ENCODE results near the gene WASL. TPM values are rescaled to one million over a fixed set of nuclear protein-coding genes. Genes with fewer than 3 reads are reported as not detected.
"Not testable (repeated sequence)": the region's sequence is repeated elsewhere in the genome, so short reads cannot be mapped to it uniquely, and the experiment has no call there.

Gene WASL
- total RNA-seq, 1 donor from 2014 or later = 31.2 TPM

DNA sequence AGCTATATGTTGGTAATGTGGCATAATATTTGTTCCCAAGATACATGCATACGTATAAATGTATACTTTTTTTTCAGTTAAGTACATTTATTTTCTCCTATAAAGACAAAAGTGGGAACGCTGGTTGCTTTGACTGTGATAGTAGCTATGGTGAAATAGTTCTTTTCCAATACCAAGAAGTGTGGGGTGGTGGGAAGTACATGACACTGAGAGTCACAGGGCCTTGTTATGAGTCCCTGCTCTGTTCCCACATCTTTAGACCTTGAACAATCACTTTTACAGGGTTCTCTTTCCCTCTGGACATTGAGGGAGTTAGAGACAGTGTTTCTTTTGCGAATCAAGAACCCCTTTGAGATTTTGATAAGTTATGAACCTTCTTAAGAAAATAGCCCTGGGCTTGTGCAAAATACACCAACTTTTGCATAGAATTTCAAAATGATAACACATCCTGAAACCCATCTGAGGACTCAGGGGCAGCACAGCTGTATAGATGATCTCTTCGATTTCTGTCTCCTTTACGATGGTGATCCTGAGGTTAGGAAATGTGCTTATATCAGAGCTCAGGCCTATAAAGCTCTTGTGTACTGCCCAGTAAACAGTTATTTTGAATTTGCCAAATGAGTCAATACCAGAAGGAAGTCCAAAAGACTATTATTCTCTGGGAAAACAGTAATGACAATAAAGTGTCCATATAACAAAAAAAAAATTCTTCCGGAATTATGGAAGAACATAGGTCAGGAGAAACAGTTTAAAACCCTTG is 92.1 kb downstream of the WASL start:
- ATAC-seq = no peak

DNA sequence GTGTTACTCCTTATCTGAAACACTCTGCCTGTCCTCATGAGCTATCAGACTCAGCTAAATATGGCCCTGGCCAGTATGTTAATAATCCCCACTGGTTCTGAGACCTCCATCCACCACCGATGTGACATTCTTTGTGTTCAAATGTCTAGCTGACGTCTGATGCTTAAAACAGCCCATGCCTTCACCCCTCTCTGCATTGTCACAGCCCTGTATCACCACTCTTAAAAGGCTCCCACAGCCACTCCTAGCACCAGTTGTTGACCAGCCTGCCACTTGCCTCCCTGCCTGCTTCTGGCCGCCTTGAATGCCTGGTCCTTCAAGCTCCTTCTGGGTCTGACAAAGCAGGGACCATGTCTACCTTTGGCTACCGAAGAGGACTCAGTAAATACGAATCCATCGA is 93.2 kb downstream of the WASL start, which contains the start of gene LMOD2:
TSS of gene LMOD2 (plus strand) at position 253 of the 400 bp plus-strand sequence. CDS start at position 351, 98 bp downstream.
- ATAC-seq = no peak

DNA sequence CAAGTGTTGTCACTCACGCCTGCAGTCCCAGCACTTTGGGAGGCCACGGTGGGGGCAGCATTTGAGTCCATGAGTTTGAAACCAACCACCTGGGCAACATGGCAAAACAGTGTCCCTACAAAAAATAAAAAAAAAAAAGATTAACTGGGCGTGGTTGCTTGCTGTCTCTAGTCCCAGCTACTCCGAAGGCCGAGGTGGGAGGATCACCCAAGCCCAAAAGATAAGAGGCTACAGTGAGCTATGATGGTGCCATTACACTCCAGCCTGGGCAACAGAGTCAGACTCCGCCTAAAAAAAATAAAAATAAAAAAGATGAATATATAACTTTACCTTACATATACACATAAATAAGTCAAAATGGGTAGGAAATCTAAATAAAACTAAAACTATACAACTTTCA is 95.6 kb downstream of the WASL start:
- ATAC-seq = no peak

GRCh38 chr7:123652406-123652805 is 96.4 kb downstream of the WASL start:
- no peak for ATAC-seq

DNA sequence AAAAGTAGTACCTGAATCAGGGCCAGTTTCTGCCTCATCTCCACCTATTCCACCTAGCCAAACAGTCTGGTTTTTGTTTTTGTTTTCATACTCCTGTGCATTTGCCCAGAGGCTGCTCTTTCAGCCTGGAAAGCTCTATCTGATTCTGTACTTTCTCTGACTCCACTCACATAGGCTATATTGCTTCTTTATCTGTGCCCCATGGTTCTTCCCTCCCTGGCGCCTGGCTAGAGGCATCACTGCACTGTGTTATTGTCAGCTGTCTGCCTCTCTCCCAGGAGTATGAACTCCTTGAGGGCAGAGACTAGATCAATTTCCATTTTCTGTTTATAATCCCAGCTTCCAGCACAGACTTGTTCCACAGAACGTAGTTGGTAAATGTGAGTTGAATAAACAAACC is 98.2 kb downstream of the WASL start:
- no peak for ATAC-seq

- no peak for ATAC-seq
Observed at GRCh38 chr7:123649964-123650363, 98.8 kb downstream of the WASL start.

DNA sequence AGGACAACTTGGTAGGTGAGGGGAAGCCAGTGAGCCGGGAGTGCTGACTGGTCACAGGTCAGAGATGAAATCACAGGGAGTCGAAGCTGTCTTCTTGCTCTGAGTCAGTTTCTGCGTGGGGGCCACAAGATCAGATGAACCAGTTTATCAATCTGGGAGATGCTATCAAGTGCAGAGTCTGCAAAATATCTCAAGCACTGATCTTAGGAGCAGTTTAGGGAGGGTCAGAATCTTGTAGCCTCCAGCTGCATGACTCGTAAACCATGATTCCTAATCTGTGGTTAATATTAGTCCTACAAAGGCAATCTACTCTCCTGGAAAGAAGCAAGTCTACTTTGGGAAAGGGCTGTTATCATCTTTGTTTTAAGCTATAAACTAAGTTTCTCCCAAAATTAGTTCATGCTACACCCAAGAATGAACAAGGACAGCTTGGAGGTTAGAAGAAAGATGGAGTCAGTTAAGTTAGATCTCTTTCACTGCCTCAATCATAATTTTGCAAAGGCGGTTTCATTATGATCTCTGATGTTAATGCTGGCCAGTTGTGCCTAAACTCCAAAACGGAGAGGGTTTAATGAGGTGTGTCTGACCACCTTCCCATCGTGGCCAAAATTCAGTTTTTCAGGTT is 101.6 kb downstream of the WASL start:
- no peak for ATAC-seq

DNA sequence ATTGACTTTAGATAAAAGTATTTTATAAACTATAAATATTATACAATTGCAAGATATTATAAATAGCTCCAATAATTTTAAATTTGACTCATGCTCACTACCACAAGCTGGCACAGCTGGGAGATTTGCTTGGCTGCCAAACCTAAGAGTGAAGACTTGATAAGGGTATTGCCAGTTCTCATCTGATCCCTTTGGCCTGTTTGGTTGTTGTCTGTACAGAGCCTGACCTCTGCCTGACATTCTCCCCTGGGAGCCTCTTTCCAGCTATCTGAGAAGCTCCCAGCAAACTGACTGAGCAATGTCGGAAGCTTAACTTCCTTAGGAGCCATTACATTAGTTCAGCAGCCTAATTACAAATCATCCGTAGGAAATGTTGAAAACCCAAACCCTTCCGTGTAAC is 103.3 kb downstream of the WASL start:
- no peak for ATAC-seq

- no peak for ATAC-seq
Observed at GRCh38 chr7:123643495-123644441, 105.0 kb downstream of the WASL start.

GRCh38 chr7:123641901-123642300 is 106.9 kb downstream of the WASL start:
- ATAC-seq = no peak

DNA sequence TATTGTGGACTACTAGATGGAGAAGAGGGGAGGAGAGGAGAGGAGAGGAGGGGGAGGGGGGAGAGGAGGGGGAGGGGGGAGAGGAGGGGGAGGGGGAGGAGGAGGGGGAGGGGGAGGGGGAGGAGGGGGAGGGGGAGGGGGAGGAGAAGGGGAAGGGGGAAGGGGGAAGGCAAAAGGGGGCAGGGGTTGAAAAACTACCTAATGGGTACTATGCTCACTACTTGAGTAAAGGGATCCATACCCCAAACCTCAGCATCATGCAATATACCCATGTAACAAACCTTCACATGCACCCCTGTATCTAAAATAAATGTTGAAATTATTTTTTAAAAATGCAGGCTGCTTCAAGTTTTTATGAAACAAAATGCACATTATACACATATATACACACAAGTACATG is 108.2 kb downstream of the WASL start:
- no peak for ATAC-seq

DNA sequence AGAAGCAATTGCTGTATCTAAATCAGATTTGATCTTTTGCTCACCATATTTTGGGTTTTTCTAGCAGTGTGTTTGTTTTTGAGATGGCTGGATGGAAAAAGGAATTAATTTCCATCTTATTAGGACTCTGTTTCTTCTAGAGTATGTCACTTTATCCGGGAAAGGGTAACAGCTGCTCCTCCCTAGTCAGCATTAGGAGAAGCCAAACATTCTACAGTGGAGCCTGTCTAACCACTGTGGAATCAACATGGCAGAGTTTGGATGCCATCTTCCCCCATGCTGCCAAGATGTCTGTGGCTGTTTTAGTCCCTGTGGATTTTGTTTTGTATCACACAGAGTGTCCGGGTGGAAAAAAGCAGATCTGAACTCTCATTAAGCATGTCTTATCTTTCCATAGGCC is 109.2 kb downstream of the WASL start:
- no peak for ATAC-seq

- no peak for ATAC-seq
Observed at GRCh38 chr7:123637878-123638277, 110.9 kb downstream of the WASL start.

DNA sequence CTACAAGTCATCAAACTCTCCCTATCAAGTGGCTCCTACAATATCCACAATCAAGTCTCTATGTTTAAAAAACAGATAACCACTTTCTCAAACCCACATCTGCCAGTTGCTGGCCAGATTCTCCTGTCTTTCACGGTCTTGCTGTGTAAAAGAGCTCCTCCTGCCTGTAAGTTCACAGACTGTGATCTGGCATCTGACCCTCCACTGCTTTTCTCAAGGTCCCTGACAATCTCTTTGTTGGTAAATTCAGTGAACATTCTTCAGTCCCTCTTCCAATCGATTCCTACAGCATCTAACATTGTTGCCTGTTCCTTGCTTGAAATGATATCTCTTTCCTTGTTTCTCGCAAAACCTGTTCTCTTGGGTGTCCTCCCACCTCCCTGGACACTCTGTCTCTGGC is 111.6 kb downstream of the WASL start:
- no peak for ATAC-seq

GRCh38 chr7:123635551-123636359 is 113.0 kb downstream of the WASL start:
- ATAC-seq = no peak

GRCh38 chr7:123634011-123634573 is 114.7 kb downstream of the WASL start:
- ATAC-seq = not testable (repeated sequence)

- ATAC-seq = no peak
Observed at GRCh38 chr7:123633553-123633952, 115.2 kb downstream of the WASL start.

DNA sequence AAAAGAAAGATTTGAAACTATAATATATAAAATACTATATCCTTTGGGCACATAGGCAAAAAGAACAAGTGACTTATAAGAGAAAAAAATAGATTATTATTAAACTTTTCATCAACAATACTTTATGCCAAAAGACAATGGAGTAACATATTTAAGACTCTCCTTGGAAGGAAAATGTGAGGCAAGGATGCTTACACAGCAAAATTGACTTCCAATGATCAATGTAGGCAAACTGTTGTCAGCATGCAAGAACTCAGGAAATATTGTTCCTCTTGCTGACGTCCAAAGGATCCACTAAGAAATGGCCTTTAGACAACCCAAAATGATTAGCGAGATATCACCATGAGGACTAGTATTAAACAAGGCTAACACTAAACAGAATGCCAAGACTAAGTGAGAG is 116.0 kb downstream of the WASL start:
- no peak for ATAC-seq

All from esophagus mucosa (tissue), 1 donor.